IMR-90 (cell line): ENCODE results near the gene CTDP1. TPM values are rescaled to one million over a fixed set of nuclear protein-coding genes. Genes with fewer than 3 reads are reported as not detected.

Experiments used
- ATAC-seq: fragments of 200-7000 bp; cut with Tn5 transposase; 2 replicates; pipeline ENCODE4 v1.9.1; 2020; ENCODE audit warnings: low read depth, mild to moderate bottlenecking, moderate library complexity
- BruUV-seq: library from RNA; stranded (reverse); fragments of 400-500 nt; replicated peaks from 2 replicates; lab custom pipeline; 2021; lab: Mats Ljungman, UMichigan
- CTCF ChIA-PET: fragments of 300-600 bp; formaldehyde crosslinking; extraction: SDS; loops from one replicate; lab custom pipeline; 2021; ENCODE audit warnings: antibody characterized with exemption; lab: Yijun Ruan, JAX
- POLR2A ChIA-PET: fragments of 300-600 bp; sonication (Branson Sonifier 250); formaldehyde crosslinking; loops from one replicate; lab custom pipeline; 2022; ENCODE audit warnings: antibody characterized with exemption; ENCODE audit not compliant: unreplicated experiment; lab: Charles Lee
- DNase-seq: peaks from one replicate; pipeline ENCODE4 v3.0.0; 2013
- H2AFZ ChIP-seq: replicated peaks from 2 replicates; pipeline ENCODE3; 2013; ENCODE audit warnings: low read length, mild to moderate bottlenecking; ENCODE audit not compliant: poor library complexity
- H2AK5ac ChIP-seq: 2 replicates; pipeline ENCODE4 v1.6.1; 2013; ENCODE audit warnings: low read depth, low read length, inconsistent platforms
- H2AK9ac ChIP-seq: replicated peaks from 2 replicates; pipeline ENCODE3; 2013; ENCODE audit warnings: mild to moderate bottlenecking, low read depth, low read length, moderate library complexity; ENCODE audit not compliant: poor library complexity
- H2BK120ac ChIP-seq: 2 replicates; pipeline ENCODE4 v1.6.1; 2013; ENCODE audit warnings: low read depth, low read length, inconsistent platforms
- H2BK15ac ChIP-seq: 3 replicates; pipeline ENCODE4 v1.6.1; 2013; ENCODE audit warnings: low read depth, low read length, inconsistent platforms
- H2BK20ac ChIP-seq: 2 replicates; pipeline ENCODE4 v1.6.1; 2013; ENCODE audit warnings: low read depth, mild to moderate bottlenecking, inconsistent platforms, low read length, moderate library complexity
- H2BK5ac ChIP-seq: 2 replicates; pipeline ENCODE4 v1.6.1; 2013; ENCODE audit warnings: mild to moderate bottlenecking, low read depth, low read length, inconsistent platforms; ENCODE audit not compliant: poor library complexity, severe bottlenecking
- H3K14ac ChIP-seq: replicated peaks from 2 replicates; pipeline ENCODE4 v1.6.1; 2013; ENCODE audit warnings: low read depth, low read length, inconsistent platforms
- H3K18ac ChIP-seq: 2 replicates; pipeline ENCODE4 v1.6.1; 2013; ENCODE audit warnings: low read depth, low read length, control low read depth
- H3K23ac ChIP-seq: 2 replicates; pipeline ENCODE4 v1.6.1; 2013; ENCODE audit warnings: low read depth, low read length, inconsistent platforms
- H3K27ac ChIP-seq: 2 replicates; pipeline ENCODE4 v1.5.1; 2013; ENCODE audit warnings: mild to moderate bottlenecking, control low read depth, low read length; ENCODE audit not compliant: insufficient read depth
- H3K27me3 ChIP-seq: 2 replicates; pipeline ENCODE4 v1.6.1; 2013; ENCODE audit warnings: low read length; ENCODE audit not compliant: control insufficient read depth, insufficient read depth
- H3K36me3 ChIP-seq: 2 replicates; pipeline ENCODE4 v1.6.1; 2013; ENCODE audit warnings: low read length, mixed read lengths; ENCODE audit not compliant: control insufficient read depth, insufficient read depth
- H3K4ac ChIP-seq: 2 replicates; pipeline ENCODE4 v1.6.1; 2013; ENCODE audit warnings: low read depth, low read length, inconsistent platforms
- H3K4me1 ChIP-seq: 2 replicates; pipeline ENCODE4 v1.6.1; 2013; ENCODE audit warnings: low read length, mixed read lengths; ENCODE audit not compliant: control insufficient read depth, insufficient read depth
- H3K4me2 ChIP-seq: 2 replicates; pipeline ENCODE4 v1.6.1; 2013; ENCODE audit warnings: low read depth, mild to moderate bottlenecking, control low read depth, low read length, moderate library complexity
- H3K4me3 ChIP-seq: 2 replicates; pipeline ENCODE4 v1.5.1; 2013; ENCODE audit warnings: low read depth, mild to moderate bottlenecking, control low read depth, low read length, moderate library complexity; ENCODE audit not compliant: insufficient read depth
- H3K56ac ChIP-seq: 2 replicates; pipeline ENCODE4 v1.6.1; 2013; ENCODE audit warnings: low read length, inconsistent platforms; ENCODE audit not compliant: insufficient read depth; ENCODE audit errors: extremely low read depth
- H3K79me1 ChIP-seq, 2 experiments: 2 replicates each; pipeline ENCODE4 v1.6.1; 2013; ENCODE audit warnings: low read length in 2 of 2, inconsistent platforms in 1 of 2, low read depth in 1 of 2
- H3K9ac ChIP-seq: 2 replicates; pipeline ENCODE4 v1.6.1; 2013; ENCODE audit warnings: low read depth, low read length, control low read depth
- H3K9me1 ChIP-seq: 2 replicates; pipeline ENCODE4 v1.6.1; 2013; ENCODE audit warnings: low read length, inconsistent platforms; ENCODE audit not compliant: insufficient read depth
- H3K9me3 ChIP-seq: 2 replicates; pipeline ENCODE4 v1.6.1; 2013; ENCODE audit warnings: low read length; ENCODE audit not compliant: control insufficient read depth, insufficient read depth
- H4K20me1 ChIP-seq: 2 replicates; pipeline ENCODE4 v1.6.1; 2013; ENCODE audit warnings: low read length, inconsistent platforms; ENCODE audit not compliant: insufficient read depth
- H4K5ac ChIP-seq: 2 replicates; pipeline ENCODE4 v1.6.1; 2013; ENCODE audit warnings: mild to moderate bottlenecking, low read depth, low read length, control low read depth
- H4K8ac ChIP-seq, 2 experiments: 2 replicates each; pipeline ENCODE4 v1.6.1; 2013; ENCODE audit warnings: low read depth in 2 of 2, low read length in 2 of 2, control low read depth in 1 of 2, inconsistent platforms in 1 of 2
- H4K91ac ChIP-seq: 2 replicates; pipeline ENCODE4 v1.6.1; 2013; ENCODE audit warnings: low read depth, low read length, inconsistent platforms; ENCODE audit not compliant: insufficient read depth
- BHLHE40 ChIP-seq: fragments of 150-350 bp; IDR thresholded peaks from 2 replicates; pipeline ENCODE4 v1.6.1; 2016; ENCODE audit warnings: mild to moderate bottlenecking, low read depth, low read length
- CEBPB ChIP-seq: IDR thresholded peaks from 2 replicates; pipeline ENCODE4 v1.6.1; 2012; ENCODE audit warnings: low read depth, low read length, improper control_type of control experiment
- CHD1 ChIP-seq: IDR thresholded peaks from 2 replicates; pipeline ENCODE4 v1.6.1; 2012; ENCODE audit warnings: low read depth, low read length, improper control_type of control experiment
- ELK1 ChIP-seq: fragments of 150-350 bp; IDR thresholded peaks from 2 replicates; pipeline ENCODE4 v1.6.1; 2016; ENCODE audit warnings: low read depth, mild to moderate bottlenecking, low read length, moderate library complexity, borderline replicate concordance
- FOS ChIP-seq: fragments of 150-350 bp; IDR thresholded peaks from 2 replicates; pipeline ENCODE4 v1.6.1; 2016; ENCODE audit warnings: low read depth, low read length
- MAFK ChIP-seq: IDR thresholded peaks from 2 replicates; pipeline ENCODE4 v1.6.1; 2012; ENCODE audit warnings: low read depth, low read length, improper control_type of control experiment
- MAZ ChIP-seq: IDR thresholded peaks from 2 replicates; pipeline ENCODE4 v1.6.1; 2012; ENCODE audit warnings: low read depth, mild to moderate bottlenecking, low read length, improper control_type of control experiment, moderate library complexity, borderline replicate concordance
- MXI1 ChIP-seq: IDR thresholded peaks from 2 replicates; pipeline ENCODE4 v1.6.1; 2012; ENCODE audit warnings: low read depth, mild to moderate bottlenecking, low read length, moderate library complexity, borderline replicate concordance
- POLR2A ChIP-seq: IDR thresholded peaks from 2 replicates; pipeline ENCODE4 v1.6.1; 2012; ENCODE audit warnings: mild to moderate bottlenecking, low read depth, low read length
- RAD21 ChIP-seq: IDR thresholded peaks from 2 replicates; pipeline ENCODE4 v1.6.1; 2012; ENCODE audit warnings: low read length, improper control_type of control experiment
- RCOR1 ChIP-seq: IDR thresholded peaks from 2 replicates; pipeline ENCODE4 v1.6.1; 2012; ENCODE audit warnings: mild to moderate bottlenecking, low read length, improper control_type of control experiment; ENCODE audit not compliant: insufficient replicate concordance
- RFX5 ChIP-seq: IDR thresholded peaks from 2 replicates; pipeline ENCODE4 v1.8.0; 2012; ENCODE audit warnings: low read depth, mild to moderate bottlenecking, low read length, moderate library complexity
- SMC3 ChIP-seq: fragments of 150-350 bp; IDR thresholded peaks from 2 replicates; pipeline ENCODE4 v1.6.1; 2016; ENCODE audit warnings: low read depth, mild to moderate bottlenecking, antibody characterized with exemption, low read length, moderate library complexity
- USF2 ChIP-seq: fragments of 150-350 bp; IDR thresholded peaks from 2 replicates; pipeline ENCODE4 v1.6.1; 2017; ENCODE audit warnings: mild to moderate bottlenecking, antibody characterized with exemption, low read length, low read depth
- WGBS, 2 experiments: methylation state at CpG; one replicate each; pipeline versions ENCODE4 v1.1.5 to v1.1.7; 2013; ENCODE audit warnings: missing lambda C conversion rate in 2 of 2; ENCODE audit not compliant: insufficient read length in 1 of 2; ENCODE audit errors: extremely low coverage in 2 of 2; 5-methylcytosine and 5-hydroxymethylcytosine counted together
- dilution Hi-C: fragments of 300-500 bp; cut with HindIII; formaldehyde crosslinking; loops from one replicate; pipeline ENCODE4 v1.14.3; 2018; ENCODE audit warnings: low sequenced_read_pairs; ENCODE audit not compliant: unreplicated experiment
- in situ Hi-C: fragments of 300-500 bp; cut with MboI; formaldehyde crosslinking; loops from 3 replicates; pipeline ENCODE4 v1.14.3; 2019; ENCODE audit warnings: low sequenced_read_pairs, inconsistent platforms, mixed read lengths
- intact Hi-C: fragments of 100-400 bp; cut with micrococcal nuclease; formaldehyde crosslinking; loops from 2 replicates; pipeline ENCODE4 v1.10.0; 2022
- polyA plus RNA-seq, 3 experiments: library from polyadenylated mRNA; depleted of rRNA; stranded (reverse); fragments of >200 nt; gene quantifications; 2 replicates each; pipeline ENCODE4 v1.2.3, GENCODE V29; 2012; ENCODE audit warnings: low replicate concordance in 1 of 3
- total RNA-seq: library from RNA; depleted of rRNA; stranded (reverse); fragments of >200 nt; gene quantifications from 2 replicates; pipeline ENCODE4 v1.2.3, GENCODE V29; 2012

CTDP1 gene
- total and polyA plus RNA-seq, 2 of the 4 experiments (the other 2 are of a cell fraction): 13.4 to 17.6 TPM

GRCh38 chr18:79695856-79696850, 16.6 kb downstream of the CTDP1 start:
- 93% methylated on average over 24 of the region's 53 CpGs; no CpG with 5 or more reads in 1 of the 2 experiments for WGBS, 2 experiments
- H3K9me3 ChIP-seq: no peaks in the 10 kb centered on the region
- no peak overlapping the region for H4K8ac ChIP-seq
- no peak overlapping the region for H2AK9ac ChIP-seq
- H2AK5ac ChIP-seq: peak overlapping the region; percentile 49; the same call in 1 of the 2 replicates
- no peak overlapping the region for H3K9ac ChIP-seq
- ATAC-seq (no peak), DNase-seq (no peak)
- no peak overlapping the region for H2BK5ac ChIP-seq
- dilution Hi-C loops (no loop called here), intact Hi-C loops (loop anchor here (10.0 kb wide), 1 partner anchor 339 kb away; the partner anchor contains the start of gene RBFA), in situ Hi-C loops (no loop called here)
- POLR2A ChIA-PET: no interaction called here
- no peak overlapping the region for H2BK20ac ChIP-seq
- peaks cover 20% of the 10 kb centered on the region for H3K9me1 ChIP-seq
- no peaks in the 10 kb centered on the region for H3K27me3 ChIP-seq
- CTCF ChIA-PET: no interaction called here
- H3K79me1 ChIP-seq: peaks cover 20 to 62% of the 10 kb centered on the region in 2 experiments
- no peak overlapping the region for H3K18ac ChIP-seq
- no peak overlapping the region for H3K56ac ChIP-seq
- no peak overlapping the region for H4K5ac ChIP-seq
- 0 out of 2 replicates have a peak overlapping the region, but pooled peaks have one; percentile 37 for H2BK120ac ChIP-seq
- H3K4me1 ChIP-seq: peaks cover 18% of the 10 kb centered on the region
- H3K36me3 ChIP-seq: peaks cover 41% of the 10 kb centered on the region
- H3K14ac ChIP-seq: no peak overlapping the region
- H3K4me2 ChIP-seq: no peak overlapping the region
- no peak overlapping the region for H3K23ac ChIP-seq
- no peak overlapping the region for H2AFZ ChIP-seq
- peak overlapping the region; percentile 9; the same call in 1 of the 2 replicates for H4K91ac ChIP-seq
- H3K4me3 ChIP-seq: no peak overlapping the region
- H4K20me1 ChIP-seq: peaks cover 44% of the 10 kb centered on the region
- H3K4ac ChIP-seq: peak overlapping the region; percentile 65; the same call in 1 of the 2 replicates
- BruUV-seq: no TSS peak
- H3K27ac ChIP-seq: no peak overlapping the region
- no peak overlapping the region for H2BK15ac ChIP-seq
- TF ChIP-seq RFX5 (no peak), BHLHE40 (no peak), RCOR1 (no peak), SMC3 (no peak), USF2 (no peak), CHD1 (no peak), ELK1 (no peak), FOS (no peak), CEBPB (no peak), MAFK (no peak), MAZ (no peak), RAD21 (no peak), MXI1 (no peak), POLR2A (no peak)
